Keratinocyte (primary cell): ENCODE measurements around the gene MEGF11. TPM values are rescaled to one million over a fixed set of nuclear protein-coding genes. Genes with fewer than 3 reads are reported as not detected.
A peak's percentile ranks its signal among the peaks of the same experiment; 100 is the strongest.

Experiments
- DNase-seq: peaks from one replicate; pipeline ENCODE4 v3.0.0-alpha.2; 2011; ENCODE audit warnings: low read depth, missing footprints, low spot score
- FAIRE-seq: peaks from 2 replicates; lab custom pipeline; 2011; peaks lifted over from hg19 to GRCh38; lab: Jason Lieb, UNC
- H2AFZ ChIP-seq: 2 replicates; pipeline ENCODE4 v1.6.0; 2012; ENCODE audit warnings: low read length, control low read depth, inconsistent platforms; ENCODE audit not compliant: control insufficient read depth
- H3K27ac ChIP-seq: 2 replicates; pipeline ENCODE4 v1.5.1; 2011; ENCODE audit warnings: low read length; ENCODE audit not compliant: control insufficient read depth, insufficient read depth
- H3K27me3 ChIP-seq: 3 replicates; pipeline ENCODE4 v1.6.0; 2011; ENCODE audit warnings: low read length; ENCODE audit not compliant: control insufficient read depth, insufficient read depth; ENCODE audit errors: extremely low read depth
- H3K36me3 ChIP-seq, 2 experiments: 2 replicates in 1 of 2; 3 replicates in 1 of 2; pipeline ENCODE4 v1.5.1; 2011; ENCODE audit warnings: low read length in 2 of 2, mild to moderate bottlenecking in 1 of 2; ENCODE audit not compliant: control insufficient read depth in 2 of 2, insufficient read depth in 2 of 2; ENCODE audit errors: extremely low read depth in 1 of 2
- H3K4me1 ChIP-seq: 3 replicates; pipeline ENCODE4 v1.5.1; 2011; ENCODE audit warnings: low read length; ENCODE audit not compliant: control insufficient read depth, insufficient read depth; ENCODE audit errors: extremely low read depth
- H3K4me2 ChIP-seq: 3 replicates; pipeline ENCODE4 v1.6.0; 2011; ENCODE audit warnings: low read depth, low read length; ENCODE audit not compliant: control insufficient read depth, insufficient read depth; ENCODE audit errors: extremely low read depth
- H3K4me3 ChIP-seq, 3 experiments: fragments of 200-600 bp in 1 of 3; sonication (generic) in 1 of 3; 2 replicates in 2 of 3; 3 replicates in 1 of 3; pipeline ENCODE4 v1.5.1; 2011 to 2016; ENCODE audit warnings: low read length in 3 of 3, mild to moderate bottlenecking in 3 of 3, control low read depth in 2 of 3, inconsistent platforms in 1 of 3, low read depth in 1 of 3, mixed read lengths in 1 of 3, mixed run types in 1 of 3, moderate library complexity in 1 of 3; ENCODE audit not compliant: control insufficient read depth in 2 of 3, insufficient read depth in 2 of 3; ENCODE audit errors: extremely low read depth in 1 of 3
- H3K79me2 ChIP-seq: 2 replicates; pipeline ENCODE4 v1.6.0; 2012; ENCODE audit warnings: low read length; ENCODE audit not compliant: control insufficient read depth, insufficient read depth
- H3K9ac ChIP-seq: 3 replicates; pipeline ENCODE4 v1.6.0; 2011; ENCODE audit warnings: low read length; ENCODE audit not compliant: control insufficient read depth, insufficient read depth; ENCODE audit errors: extremely low read depth
- H3K9me1 ChIP-seq: 3 replicates; pipeline ENCODE4 v1.6.0; 2011; ENCODE audit warnings: low read length; ENCODE audit not compliant: control insufficient read depth, insufficient read depth; ENCODE audit errors: extremely low read depth
- H3K9me3 ChIP-seq: 2 replicates; pipeline ENCODE4 v1.5.1; 2012; ENCODE audit warnings: low read depth, low read length; ENCODE audit not compliant: control insufficient read depth
- H4K20me1 ChIP-seq: 3 replicates; pipeline ENCODE4 v1.6.0; 2011; ENCODE audit warnings: low read length; ENCODE audit not compliant: control insufficient read depth, insufficient read depth; ENCODE audit errors: extremely low read depth
- CTCF ChIP-seq, 3 experiments: IDR thresholded peaks in 1 of 3; conservative IDR thresholded peaks in 1 of 3; optimal IDR thresholded peaks in 1 of 3; 2 replicates in 2 of 3; 3 replicates in 1 of 3; pipeline versions ENCODE3 to v1.5.1; 2011; ENCODE audit warnings: low read length in 3 of 3, mild to moderate bottlenecking in 3 of 3, moderate library complexity in 2 of 3, control low read depth in 1 of 3, inconsistent platforms in 1 of 3; ENCODE audit not compliant: insufficient read depth in 2 of 3; ENCODE audit errors: extremely low read depth in 1 of 3
- EZH2 ChIP-seq: IDR thresholded peaks from one replicate; pipeline ENCODE4 v1.6.1; 2012; ENCODE audit warnings: inconsistent platforms, mild to moderate bottlenecking, low read length, moderate library complexity
- dilution Hi-C: fragments of 300-500 bp; cut with MboI; formaldehyde crosslinking; loops from one replicate; pipeline ENCODE4 v1.7.0; 2020; ENCODE audit warnings: low sequenced_read_pairs; ENCODE audit not compliant: extremely low pct_ligation_motif_present
- polyA plus RNA-seq, 5 experiments: library from polyadenylated mRNA; depleted of rRNA in 3 of 5; stranded (reverse) in 3 of 5; stranded (forward) in 1 of 5; unstranded in 1 of 5; fragments of >200 nt; gene quantifications; 1 replicate in 1 of 5; 2 replicates in 3 of 5; 3 replicates in 1 of 5; pipeline versions ENCODE4 v1.2.1 to v1.2.3, GENCODE V29; 2011 to 2012; ENCODE audit warnings: missing spikeins in 2 of 5, low read depth in 1 of 5, low replicate concordance in 1 of 5

The MEGF11 gene
- polyA plus RNA-seq, 1 donor (not counting 4 experiments of a cell fraction or from before 2014, with no cell fraction given), result not detected

GRCh38 chr15:65980824-65981456, 272.6 kb downstream of the MEGF11 start:
- FAIRE-seq, result peak; percentile 97
- Histone ChIP-seq H3K36me3 (no peaks in the 10 kb centered on the region), H3K9me3 (no peaks in the 10 kb centered on the region), H3K4me1 (peaks cover 7% of the 10 kb centered on the region), H3K79me2 (no peaks in the 10 kb centered on the region), H3K9me1 (no peaks in the 10 kb centered on the region), H3K27ac (no peak overlapping the region), H4K20me1 (no peaks in the 10 kb centered on the region), H3K9ac (no peak overlapping the region), H2AFZ (no peak overlapping the region), H3K4me2 (no peak overlapping the region), H3K4me3 (no peak overlapping the region), H3K27me3 (peaks cover 20% of the 10 kb centered on the region)
- DNase-seq, result peak; percentile 68
- TF ChIP-seq EZH2 (no peak), CTCF (optimal IDR thresholded peaks at IDR 0.05 in 1 of 3, IDR thresholded peaks at IDR 0.05 in 1 of 3, conservative IDR thresholded peaks at IDR 0.05 in 1 of 3; ENCODE audit: extremely low read depth in 1 of 3, insufficient read depth in 2 of 3, low read length in 3 of 3) (peak; percentile 86 to 99 (median 97))
- dilution Hi-C loops, result no loop called here

GRCh38 chr15:65979837-65980236, 273.7 kb downstream of the MEGF11 start:
- Histone ChIP-seq H3K4me1 (peaks cover 7% of the 10 kb centered on the region), H3K79me2 (no peaks in the 10 kb centered on the region), H4K20me1 (no peaks in the 10 kb centered on the region), H3K27ac (no peak overlapping the region), H3K4me2 (no peak overlapping the region), H3K9me3 (no peaks in the 10 kb centered on the region), H3K36me3 (no peaks in the 10 kb centered on the region), H2AFZ (no peak overlapping the region), H3K4me3 (no peak overlapping the region), H3K9me1 (no peaks in the 10 kb centered on the region), H3K27me3 (peaks cover 27% of the 10 kb centered on the region), H3K9ac (no peak overlapping the region)
- DNase-seq, result no peak
- FAIRE-seq, result no peak
- TF ChIP-seq CTCF (optimal IDR thresholded peaks at IDR 0.05 in 1 of 3, IDR thresholded peaks at IDR 0.05 in 1 of 3, conservative IDR thresholded peaks at IDR 0.05 in 1 of 3; ENCODE audit: extremely low read depth in 1 of 3, insufficient read depth in 2 of 3, low read length in 3 of 3) (no peak), EZH2 (no peak)
- dilution Hi-C loops, result no loop called here
